Measurements from ENCODE around the gene UCN.

DNA sequence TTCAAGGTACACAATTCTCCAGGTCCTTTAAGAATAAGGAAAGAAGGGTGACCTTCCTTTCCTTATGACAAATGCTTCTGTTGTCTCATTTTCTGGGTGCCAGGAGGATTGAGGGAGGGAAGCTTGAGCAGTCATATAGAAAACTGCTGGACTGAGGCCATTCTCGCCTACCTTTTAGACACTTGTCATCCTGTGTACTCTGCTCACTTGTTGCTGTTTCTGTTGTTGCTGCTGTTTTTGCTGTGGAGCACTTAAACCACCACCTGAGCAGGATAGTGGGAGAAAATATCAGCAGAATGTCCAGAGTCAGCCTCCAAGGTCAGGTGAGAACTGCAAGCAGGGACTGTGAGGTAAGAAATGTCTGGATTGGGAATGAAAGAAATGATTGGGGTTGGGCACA is 30.2 kb downstream of the UCN start:
- TF ChIP-seq CTCF (IDR thresholded peaks at IDR 0.05; ENCODE audit: extremely low read depth in 1 of 2, insufficient read depth in 1 of 2, low read depth in 1 of 2, low read length in 2 of 2) (no peak), EZH2 (IDR thresholded peaks at IDR 0.05; ENCODE audit: borderline replicate concordance, low read depth, low read length, severe bottlenecking) (no peak), MYC (IDR thresholded peaks at IDR 0.05; ENCODE audit: low read depth, low read length) (no peak), GATA2 (IDR thresholded peaks at IDR 0.05; ENCODE audit: insufficient read depth, insufficient read length, low read depth, low read length) (no peak), POLR2AphosphoS5 (IDR thresholded peaks at IDR 0.05; ENCODE audit: insufficient read depth, low read depth, low read length) (no peak), POLR2A (IDR thresholded peaks at IDR 0.05; ENCODE audit: low read depth, low read length) (no peak), JUN (IDR thresholded peaks at IDR 0.05; ENCODE audit: borderline replicate concordance, insufficient read depth, insufficient read length, low read depth) (no peak)
- TF ChIP-seq, protein P1, sequence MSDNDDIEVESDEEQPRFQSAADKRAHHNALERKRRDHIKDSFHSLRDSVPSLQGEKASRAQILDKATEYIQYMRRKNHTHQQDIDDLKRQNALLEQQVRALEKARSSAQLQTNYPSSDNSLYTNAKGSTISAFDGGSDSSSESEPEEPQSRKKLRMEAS (IDR thresholded peaks at IDR 0.05; ENCODE audit: insufficient read depth, insufficient read length): no peak

Data from endothelial cell of umbilical vein (primary cell).